ENCODE results near the gene COL6A1.

DNA sequence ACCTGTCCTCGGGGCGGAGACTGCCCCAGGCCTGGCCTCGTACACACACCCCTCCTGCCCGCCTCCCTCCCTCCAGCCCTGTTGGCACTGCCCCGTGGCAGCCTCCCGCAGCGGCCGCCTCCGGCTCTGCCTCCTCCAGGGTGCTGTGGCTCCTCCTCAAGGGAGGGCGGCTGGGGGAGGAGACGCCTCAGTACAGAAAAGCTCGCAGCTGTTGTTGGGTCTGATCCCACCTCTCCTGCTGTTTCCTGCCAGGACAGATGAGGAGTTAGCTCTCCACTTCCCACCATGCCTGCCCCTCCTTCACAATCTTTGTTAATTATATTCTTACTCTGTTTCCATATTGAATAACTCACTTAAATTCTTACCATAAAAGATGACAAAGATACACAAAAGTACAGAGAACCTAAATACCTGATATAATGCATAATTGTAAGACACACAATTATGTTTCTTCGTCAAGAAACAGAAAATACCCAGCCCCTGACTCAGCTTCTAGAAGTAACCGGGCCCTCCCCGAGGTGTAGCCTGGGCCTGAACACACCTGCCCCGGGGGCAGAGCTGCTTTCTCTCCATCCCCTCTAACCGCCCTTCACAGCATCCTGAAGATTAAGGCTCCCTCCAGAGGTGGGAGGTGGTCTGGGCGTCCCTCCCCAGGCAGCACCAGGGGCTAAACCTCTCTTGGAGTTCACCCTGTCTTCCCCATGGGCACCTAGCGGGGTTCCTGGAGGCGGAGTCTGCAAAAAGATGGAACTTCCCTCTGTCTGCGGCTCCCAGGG, 30.6 kb upstream of the COL6A1 start:
- TF ChIP-seq TCF12 (IDR thresholded peaks at IDR 0.05) (no peak), MEF2A (IDR thresholded peaks at IDR 0.05; ENCODE audit: borderline replicate concordance, low read depth) (no peak), FOXJ3 (CRISPR knock-in tag; IDR thresholded peaks at IDR 0.05) (no peak), POLR2AphosphoS5 (IDR thresholded peaks at IDR 0.05; ENCODE audit: low read depth, low read length) (no peak), SMC3 (IDR thresholded peaks at IDR 0.05; ENCODE audit: low read depth, low read length) (no peak), EP300 (IDR thresholded peaks at IDR 0.05; ENCODE audit: borderline replicate concordance in 1 of 2, low read depth in 1 of 2, low read length in 1 of 2) (no peak), FOSL2 (IDR thresholded peaks at IDR 0.05; ENCODE audit: borderline replicate concordance, low read depth) (no peak)
- TF ChIP-seq, protein P1, sequence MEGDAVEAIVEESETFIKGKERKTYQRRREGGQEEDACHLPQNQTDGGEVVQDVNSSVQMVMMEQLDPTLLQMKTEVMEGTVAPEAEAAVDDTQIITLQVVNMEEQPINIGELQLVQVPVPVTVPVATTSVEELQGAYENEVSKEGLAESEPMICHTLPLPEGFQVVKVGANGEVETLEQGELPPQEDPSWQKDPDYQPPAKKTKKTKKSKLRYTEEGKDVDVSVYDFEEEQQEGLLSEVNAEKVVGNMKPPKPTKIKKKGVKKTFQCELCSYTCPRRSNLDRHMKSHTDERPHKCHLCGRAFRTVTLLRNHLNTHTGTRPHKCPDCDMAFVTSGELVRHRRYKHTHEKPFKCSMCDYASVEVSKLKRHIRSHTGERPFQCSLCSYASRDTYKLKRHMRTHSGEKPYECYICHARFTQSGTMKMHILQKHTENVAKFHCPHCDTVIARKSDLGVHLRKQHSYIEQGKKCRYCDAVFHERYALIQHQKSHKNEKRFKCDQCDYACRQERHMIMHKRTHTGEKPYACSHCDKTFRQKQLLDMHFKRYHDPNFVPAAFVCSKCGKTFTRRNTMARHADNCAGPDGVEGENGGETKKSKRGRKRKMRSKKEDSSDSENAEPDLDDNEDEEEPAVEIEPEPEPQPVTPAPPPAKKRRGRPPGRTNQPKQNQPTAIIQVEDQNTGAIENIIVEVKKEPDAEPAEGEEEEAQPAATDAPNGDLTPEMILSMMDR (IDR thresholded peaks at IDR 0.05), result no peak
- TF ChIP-seq, protein P2, sequence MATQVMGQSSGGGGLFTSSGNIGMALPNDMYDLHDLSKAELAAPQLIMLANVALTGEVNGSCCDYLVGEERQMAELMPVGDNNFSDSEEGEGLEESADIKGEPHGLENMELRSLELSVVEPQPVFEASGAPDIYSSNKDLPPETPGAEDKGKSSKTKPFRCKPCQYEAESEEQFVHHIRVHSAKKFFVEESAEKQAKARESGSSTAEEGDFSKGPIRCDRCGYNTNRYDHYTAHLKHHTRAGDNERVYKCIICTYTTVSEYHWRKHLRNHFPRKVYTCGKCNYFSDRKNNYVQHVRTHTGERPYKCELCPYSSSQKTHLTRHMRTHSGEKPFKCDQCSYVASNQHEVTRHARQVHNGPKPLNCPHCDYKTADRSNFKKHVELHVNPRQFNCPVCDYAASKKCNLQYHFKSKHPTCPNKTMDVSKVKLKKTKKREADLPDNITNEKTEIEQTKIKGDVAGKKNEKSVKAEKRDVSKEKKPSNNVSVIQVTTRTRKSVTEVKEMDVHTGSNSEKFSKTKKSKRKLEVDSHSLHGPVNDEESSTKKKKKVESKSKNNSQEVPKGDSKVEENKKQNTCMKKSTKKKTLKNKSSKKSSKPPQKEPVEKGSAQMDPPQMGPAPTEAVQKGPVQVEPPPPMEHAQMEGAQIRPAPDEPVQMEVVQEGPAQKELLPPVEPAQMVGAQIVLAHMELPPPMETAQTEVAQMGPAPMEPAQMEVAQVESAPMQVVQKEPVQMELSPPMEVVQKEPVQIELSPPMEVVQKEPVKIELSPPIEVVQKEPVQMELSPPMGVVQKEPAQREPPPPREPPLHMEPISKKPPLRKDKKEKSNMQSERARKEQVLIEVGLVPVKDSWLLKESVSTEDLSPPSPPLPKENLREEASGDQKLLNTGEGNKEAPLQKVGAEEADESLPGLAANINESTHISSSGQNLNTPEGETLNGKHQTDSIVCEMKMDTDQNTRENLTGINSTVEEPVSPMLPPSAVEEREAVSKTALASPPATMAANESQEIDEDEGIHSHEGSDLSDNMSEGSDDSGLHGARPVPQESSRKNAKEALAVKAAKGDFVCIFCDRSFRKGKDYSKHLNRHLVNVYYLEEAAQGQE (IDR thresholded peaks at IDR 0.05; ENCODE audit: low read depth, low read length), result no peak
- TF ChIP-seq, protein P3, sequence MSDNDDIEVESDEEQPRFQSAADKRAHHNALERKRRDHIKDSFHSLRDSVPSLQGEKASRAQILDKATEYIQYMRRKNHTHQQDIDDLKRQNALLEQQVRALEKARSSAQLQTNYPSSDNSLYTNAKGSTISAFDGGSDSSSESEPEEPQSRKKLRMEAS (IDR thresholded peaks at IDR 0.05; ENCODE audit: low read depth), result no peak
